Hippocampal formation (tissue), 2 donors: ENCODE results near the gene PPP1R1B.

ENCODE experiments used
- DNase-seq, 2 donors: peaks; one replicate each; lab custom pipeline; 2025; lab: John Stamatoyannopoulos, UW

Gene PPP1R1B

GRCh38 chr17:39653662-39654331 lies 27.0 kb downstream of the PPP1R1B start:
- DNase-seq: peak in 1 of 2 donors; percentile 42

GRCh38 chr17:39655105-39655504 lies 28.4 kb downstream of the PPP1R1B start:
- no peak for DNase-seq

GRCh38 chr17:39658346-39658745 lies 31.6 kb downstream of the PPP1R1B start:
- no peak for DNase-seq

GRCh38 chr17:39658760-39659159 lies 32.0 kb downstream of the PPP1R1B start:
- no peak for DNase-seq

GRCh38 chr17:39659279-39660010 lies 32.7 kb downstream of the PPP1R1B start:
- DNase-seq: no peak

GRCh38 chr17:39660011-39660360 lies 33.2 kb downstream of the PPP1R1B start:
- DNase-seq: no peak

- no peak for DNase-seq
These were observed 33.9 kb downstream of the PPP1R1B start for GRCh38 chr17:39660397-39661385.

GRCh38 chr17:39661744-39662541 lies 35.2 kb downstream of the PPP1R1B start:
- no peak for DNase-seq

- DNase-seq: no peak
These were observed 36.0 kb downstream of the PPP1R1B start for GRCh38 chr17:39662551-39663339.

GRCh38 chr17:39663340-39663687 lies 36.6 kb downstream of the PPP1R1B start:
- DNase-seq: no peak

DNA sequence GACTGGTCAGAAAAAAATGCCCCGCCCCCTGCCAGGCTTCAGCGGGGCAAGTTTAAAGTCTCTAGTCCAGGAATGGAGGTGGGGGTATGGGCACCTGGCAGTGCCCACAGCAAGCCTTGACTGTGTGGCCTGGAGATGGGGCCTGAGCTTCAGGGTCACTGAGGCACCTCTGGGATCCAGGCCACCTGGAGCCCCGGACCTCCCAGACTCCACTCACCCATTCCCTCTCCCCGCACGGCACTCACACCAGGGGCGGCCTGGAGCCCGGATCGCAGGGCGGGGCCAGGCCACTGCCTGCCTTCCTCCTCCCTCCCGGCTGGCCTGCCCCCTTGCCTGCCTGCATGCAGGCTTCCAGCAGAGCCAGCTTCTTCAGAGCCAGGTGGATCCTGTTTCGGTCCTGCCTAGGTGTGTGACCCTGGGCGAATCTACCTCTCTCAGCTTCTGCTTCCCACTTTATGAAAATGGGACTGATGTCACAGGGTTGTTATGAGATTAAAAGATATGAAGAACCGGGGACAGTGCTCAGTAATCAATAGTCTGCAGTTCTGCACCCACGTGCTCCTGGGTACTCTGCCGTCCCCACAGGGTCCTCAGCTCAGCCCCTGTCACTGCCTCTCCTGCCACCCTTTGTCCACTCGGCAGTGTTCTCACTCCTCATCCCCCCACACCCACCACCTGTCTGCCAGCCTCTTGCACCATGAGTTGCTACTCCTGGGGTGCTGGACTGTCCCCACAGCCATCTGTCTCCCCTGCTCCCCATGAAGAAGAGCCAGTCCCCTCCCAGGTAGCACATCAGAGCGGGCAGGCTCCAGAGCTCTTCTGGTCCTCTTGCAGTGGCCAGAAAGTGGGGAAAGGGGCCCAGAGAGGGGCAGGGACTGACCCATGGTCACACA lies 37.2 kb downstream of the PPP1R1B start:
- DNase-seq: no peak

DNA sequence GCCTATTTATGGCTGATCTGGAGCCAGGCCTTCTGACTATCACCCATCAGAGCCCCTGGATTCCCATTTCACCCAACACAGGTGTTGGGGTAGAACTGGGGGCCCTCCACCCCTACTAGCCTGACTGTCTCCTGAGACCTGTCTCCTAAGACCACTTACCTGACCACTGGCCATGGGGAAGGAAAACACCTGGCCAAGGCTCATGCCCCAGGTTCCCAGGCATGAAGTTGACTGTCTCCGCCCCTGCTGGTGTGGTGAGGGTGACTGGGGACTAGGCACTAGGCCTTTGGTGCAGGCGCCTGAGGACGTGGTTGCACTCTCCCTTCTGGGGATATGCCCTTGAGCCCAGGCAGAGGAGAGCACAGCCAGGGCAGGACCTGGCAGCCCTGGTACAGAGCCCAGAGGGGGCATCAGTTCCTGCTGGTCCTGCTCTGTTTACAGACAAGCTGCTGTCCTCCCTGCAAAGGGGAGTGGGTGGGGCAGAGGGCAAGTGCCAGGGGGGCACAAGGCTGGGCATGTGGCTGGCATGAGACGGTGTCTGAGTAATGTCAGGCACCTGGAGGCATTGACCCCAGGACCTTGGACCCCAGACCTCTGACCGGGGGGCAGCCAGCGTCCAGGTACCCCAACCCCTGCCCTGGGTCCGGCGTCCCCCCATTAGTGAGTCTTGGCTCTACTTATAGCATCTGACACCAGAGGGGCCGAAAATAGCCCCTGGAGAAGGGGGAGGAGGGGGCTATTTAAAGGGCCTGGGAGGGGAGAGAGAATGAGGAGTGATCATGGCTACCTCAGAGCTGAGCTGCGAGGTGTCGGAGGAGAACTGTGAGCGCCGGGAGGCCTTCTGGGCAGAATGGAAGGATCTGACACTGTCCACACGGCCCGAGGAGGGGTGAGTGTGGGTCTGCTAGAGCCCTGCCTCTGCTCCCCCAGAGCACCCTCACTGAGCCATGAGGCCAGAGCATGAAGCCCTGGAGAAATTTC lies 38.1 kb downstream of the PPP1R1B start, which contains the start of gene TCAP:
TSS of gene TCAP (plus strand) at position 769 of the 981 bp plus-strand sequence. CDS start at position 780, 11 bp downstream.
- no peak for DNase-seq

- no peak for DNase-seq
These were observed 39.0 kb downstream of the PPP1R1B start for GRCh38 chr17:39665642-39666224.

- no peak for DNase-seq
These were observed 39.5 kb downstream of the PPP1R1B start for GRCh38 chr17:39666231-39666600.

DNA sequence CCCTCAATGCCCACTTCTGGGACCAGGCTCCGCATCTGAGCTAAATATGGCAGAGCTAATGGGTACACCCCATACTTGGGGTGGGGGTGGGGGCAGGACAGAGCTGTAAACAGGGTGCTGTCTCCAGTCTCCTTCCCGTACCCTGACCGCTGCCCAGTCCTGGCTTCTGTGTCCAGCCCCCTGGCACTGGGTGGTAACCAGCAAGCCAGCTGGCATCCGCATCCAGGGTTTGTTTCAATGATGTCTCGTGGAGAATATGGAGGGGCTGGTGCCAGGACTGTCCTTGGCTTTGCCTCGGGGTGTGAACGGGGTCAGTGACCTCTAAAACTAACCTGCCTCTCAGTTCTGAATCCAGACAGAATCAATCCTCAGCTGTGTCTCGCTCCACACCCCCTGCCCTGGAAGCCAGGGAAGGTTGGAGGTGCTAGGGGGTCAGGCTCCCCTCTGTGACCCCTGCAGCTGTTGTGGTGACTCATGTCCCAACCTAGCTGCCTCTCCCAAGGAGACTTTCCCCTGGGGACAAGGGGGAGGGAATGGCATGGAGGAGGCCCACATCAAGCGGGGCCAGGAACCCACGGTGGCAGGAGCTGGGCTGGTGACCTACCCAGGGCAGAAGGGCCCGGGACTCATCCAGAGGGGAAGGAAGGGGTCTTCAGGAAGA lies 40.0 kb downstream of the PPP1R1B start:
- peak in 1 of 2 donors; percentile 56 for DNase-seq

DNA sequence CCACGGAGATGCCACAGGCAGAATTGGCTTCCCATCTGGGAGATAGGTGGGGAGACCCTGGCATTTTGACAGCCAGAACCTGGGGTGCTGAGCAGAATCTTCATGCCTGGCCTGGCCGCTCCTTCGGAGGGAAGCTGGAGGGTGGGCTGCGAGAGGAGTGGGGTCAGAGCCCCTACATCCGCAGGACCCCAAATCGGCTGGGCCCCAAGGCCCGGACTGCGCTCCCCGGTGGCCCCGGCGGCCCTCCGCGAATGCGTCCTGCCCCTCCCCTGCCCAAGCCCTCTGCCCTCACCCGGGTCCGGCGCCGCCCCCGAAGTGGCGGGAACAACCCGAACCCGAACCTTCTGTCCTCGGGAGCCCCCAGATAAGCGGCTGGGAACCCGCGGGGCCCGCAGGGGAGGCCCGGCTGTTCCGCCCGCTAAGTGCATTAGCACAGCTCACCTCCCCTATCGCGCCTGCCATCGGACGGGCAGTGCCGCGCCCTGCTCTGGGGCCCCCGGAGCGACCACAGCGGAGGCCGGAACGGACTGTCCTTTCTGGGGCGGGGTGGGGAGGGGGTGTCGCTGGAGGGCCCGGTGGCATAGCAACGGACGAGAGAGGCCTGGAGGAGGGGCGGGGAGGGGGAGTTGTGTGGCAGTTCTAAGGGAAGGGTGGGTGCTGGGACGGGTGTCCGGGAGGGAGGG lies 40.7 kb downstream of the PPP1R1B start:
- no peak for DNase-seq
